ENCODE data around the gene NCAN. TPM values are rescaled to one million over a fixed set of nuclear protein-coding genes. Genes with fewer than 3 reads are reported as not detected.
A peak's percentile ranks its signal among the peaks of the same experiment; 100 is the strongest.

Gene NCAN
- total and polyA plus RNA-seq, 2 of the 4 experiments (the other 2 are of a cell fraction) = not detected

GRCh38 chr19:19296953-19297689 is 85.4 kb downstream of the NCAN start:
- H4K91ac ChIP-seq (ENCODE audit: insufficient read depth, low read depth, low read length) = no peak overlapping the region
- H3K14ac ChIP-seq (replicated peaks; ENCODE audit: low read depth, low read length) = no peak overlapping the region
- DNase-seq (no peak), ATAC-seq (ENCODE audit: low read depth) (no peak)
- H3K36me3 ChIP-seq (ENCODE audit: control insufficient read depth, insufficient read depth, low read length) = peaks cover 47% of the 10 kb centered on the region
- TF ChIP-seq FOS (IDR thresholded peaks at IDR 0.05; ENCODE audit: low read depth, low read length) = no peak
- no peak for TF ChIP-seq NFE2L2 (IDR thresholded peaks at IDR 0.05; ENCODE audit: low read depth, low read length)
- TF ChIP-seq CHD1 (IDR thresholded peaks at IDR 0.05; ENCODE audit: low read depth, low read length) = no peak
- no peak for TF ChIP-seq CTCF (conservative IDR thresholded peaks at IDR 0.05; ENCODE audit: low read depth, low read length)
- no peak for TF ChIP-seq BHLHE40 (IDR thresholded peaks at IDR 0.05; ENCODE audit: low read depth, low read length)
- TF ChIP-seq CEBPB (IDR thresholded peaks at IDR 0.05; ENCODE audit: low read depth, low read length) = no peak
- no peak for TF ChIP-seq RAD21 (IDR thresholded peaks at IDR 0.05; ENCODE audit: low read length)
- TF ChIP-seq SMC3 (IDR thresholded peaks at IDR 0.05; ENCODE audit: low read depth, low read length) = no peak
- no peak overlapping the region for H3K56ac ChIP-seq (ENCODE audit: extremely low read depth, insufficient read depth, low read length)
- ChIA-PET POLR2A (ENCODE audit: unreplicated experiment) (no interaction called here), CTCF (no interaction called here)
- no peak overlapping the region for H4K5ac ChIP-seq (ENCODE audit: low read depth, low read length)
- H3K9me3 ChIP-seq (ENCODE audit: control insufficient read depth, insufficient read depth, low read length) = no peaks in the 10 kb centered on the region
- no peaks in the 10 kb centered on the region for H4K20me1 ChIP-seq (ENCODE audit: insufficient read depth, low read length)
- H3K4me3 ChIP-seq (ENCODE audit: insufficient read depth, low read depth, low read length) = no peak overlapping the region
- H3K4ac ChIP-seq (ENCODE audit: low read depth, low read length) = no peak overlapping the region
- H3K9me1 ChIP-seq (ENCODE audit: insufficient read depth, low read length) = no peaks in the 10 kb centered on the region
- in situ Hi-C loops (cut with MboI; ENCODE audit: low sequenced_read_pairs) = no loop called here
- peak overlapping the region; percentile 25 for H2AK9ac ChIP-seq (replicated peaks; ENCODE audit: low read depth, low read length, poor library complexity)
- H3K18ac ChIP-seq (ENCODE audit: low read depth, low read length) = no peak overlapping the region
- no peaks in the 10 kb centered on the region for H3K4me1 ChIP-seq (ENCODE audit: control insufficient read depth, insufficient read depth, low read length)
- no peaks in the 10 kb centered on the region for H3K27me3 ChIP-seq (ENCODE audit: control insufficient read depth, insufficient read depth, low read length)
- BruUV-seq (replicated peaks) = no TSS peak
- no peak overlapping the region for H4K8ac ChIP-seq (ENCODE audit: low read depth in 2 of 2, low read length in 2 of 2)
- no peak overlapping the region for H2BK5ac ChIP-seq (ENCODE audit: low read depth, low read length, poor library complexity, severe bottlenecking)
- peaks cover 0 to 4% of the 10 kb centered on the region in 2 experiments; a peak in 2 of 4 replicates for H3K79me1 ChIP-seq (ENCODE audit: low read depth in 1 of 2, low read length in 2 of 2)
- H2BK120ac ChIP-seq (ENCODE audit: low read depth, low read length) = no peak overlapping the region
- no peak overlapping the region for H3K4me2 ChIP-seq (ENCODE audit: low read depth, low read length)
- no peak overlapping the region for H3K23ac ChIP-seq (ENCODE audit: low read depth, low read length)
- dilution Hi-C loops (cut with HindIII; ENCODE audit: low sequenced_read_pairs, unreplicated experiment) = no loop called here
- H2BK20ac ChIP-seq (ENCODE audit: low read depth, low read length) = no peak overlapping the region
- no peak overlapping the region for H2AK5ac ChIP-seq (ENCODE audit: low read depth, low read length)
- 92% methylated on average over 8 of the region's 19 CpGs; no CpG with 5 or more reads in 1 of the 2 experiments for WGBS, 2 experiments (ENCODE audit: extremely low coverage in 2 of 2, insufficient read length in 1 of 2)
- no peak overlapping the region for H3K27ac ChIP-seq (ENCODE audit: insufficient read depth, low read length)
- H2BK15ac ChIP-seq (ENCODE audit: low read depth, low read length) = no peak overlapping the region
- intact Hi-C loops (cut with micrococcal nuclease) = no loop called here
- H3K9ac ChIP-seq (ENCODE audit: low read depth, low read length) = no peak overlapping the region
- no peak overlapping the region for H2AFZ ChIP-seq (replicated peaks; ENCODE audit: low read length, poor library complexity)
